K562 (cell line): ENCODE results near the gene LAPTM5. TPM values are rescaled to one million over a fixed set of nuclear protein-coding genes. Genes with fewer than 3 reads are reported as not detected.

Experiments
- ATAC-seq: fragments of 200-7000 bp; cut with Tn5 transposase; 3 replicates; pipeline ENCODE4 v1.9.1; 2020; ENCODE audit warnings: moderate library complexity
- BruUV-seq: library from RNA; stranded (reverse); fragments of 400-500 nt; replicated peaks from 2 replicates; lab custom pipeline; 2021; lab: Mats Ljungman, UMichigan
- CTCF ChIA-PET: fragments of 300-600 bp; formaldehyde crosslinking; extraction: SDS; loops from one replicate; lab custom pipeline; 2021; ENCODE audit warnings: low intra/inter-chr PET ratio; lab: Yijun Ruan, JAX
- POLR2A ChIA-PET: fragments of 300-600, 350-650 bp; sonication (Branson Sonifier 250); formaldehyde crosslinking; extraction: SDS; loops from one replicate; lab custom pipeline; 2021; ENCODE audit warnings: antibody characterized with exemption, inconsistent platforms; lab: Yijun Ruan, JAX
- DNase-seq, 4 experiments: peaks; one replicate each; pipeline versions ENCODE4 v3.0.0 to v3.0.0-alpha.2; 2011 to 2018; ENCODE audit warnings: low spot score in 3 of 4, mixed read lengths in 3 of 4; ENCODE audit errors: extremely low read depth in 1 of 4
- FAIRE-seq: peaks from 2 replicates; lab custom pipeline; 2011; peaks lifted over from hg19 to GRCh38; lab: Jason Lieb, UNC
- H2AFZ ChIP-seq: 2 replicates; pipeline ENCODE4 v1.6.0; 2011; ENCODE audit warnings: low read depth, low read length, control low read depth, inconsistent platforms
- H3K27ac ChIP-seq: fragments of 200-600 bp; 3 replicates; pipeline ENCODE4 v1.8.0; 2011; ENCODE audit warnings: low read depth, mild to moderate bottlenecking, control low read depth, inconsistent platforms, low read length, moderate library complexity, mixed read lengths; ENCODE audit errors: extremely low read depth
- H3K27me3 ChIP-seq, 2 experiments: fragments of 300-600 bp in 1 of 2; 2 replicates in 1 of 2; 3 replicates in 1 of 2; pipeline versions ENCODE4 v1.6.0 to v1.8.0; 2011; ENCODE audit warnings: inconsistent platforms in 2 of 2, low read length in 2 of 2, mild to moderate bottlenecking in 1 of 2, mixed read lengths in 1 of 2, moderate library complexity in 1 of 2; ENCODE audit not compliant: control insufficient read depth in 2 of 2, insufficient read depth in 2 of 2
- H3K36me3 ChIP-seq: fragments of 300-600 bp; 3 replicates; pipeline ENCODE4 v1.8.0; 2011; ENCODE audit warnings: mild to moderate bottlenecking, low read length, inconsistent platforms; ENCODE audit not compliant: control insufficient read depth, insufficient read depth
- H3K4me1 ChIP-seq, 2 experiments: fragments of 200-600 bp in 1 of 2; replicated peaks in 1 of 2; 2 replicates in 1 of 2; 3 replicates in 1 of 2; pipeline versions ENCODE4 v1.5.1 to v1.8.0; 2011; ENCODE audit warnings: inconsistent platforms in 2 of 2, low read length in 2 of 2, mild to moderate bottlenecking in 1 of 2, mixed read lengths in 1 of 2, moderate library complexity in 1 of 2; ENCODE audit not compliant: control insufficient read depth in 2 of 2, insufficient read depth in 2 of 2
- H3K4me2 ChIP-seq: 2 replicates; pipeline ENCODE4 v1.6.1; 2011; ENCODE audit warnings: low read length, control low read depth, inconsistent platforms, mixed read lengths; ENCODE audit not compliant: insufficient read depth
- H3K4me3 ChIP-seq: fragments of 200-600 bp; sonication (generic), shearing (Covaris generic); 2 replicates; pipeline ENCODE4 v1.5.1; 2016; ENCODE audit warnings: control low read depth, inconsistent platforms
- H3K79me2 ChIP-seq: fragments of 200-600 bp; 3 replicates; pipeline ENCODE4 v1.8.0; 2011; ENCODE audit warnings: low read length, inconsistent platforms; ENCODE audit not compliant: control insufficient read depth, insufficient read depth
- H3K9ac ChIP-seq, 2 experiments: 2 replicates each; pipeline versions ENCODE4 v1.6.0 to v1.6.1; 2011; ENCODE audit warnings: low read depth in 2 of 2, low read length in 2 of 2, control low read depth in 1 of 2, inconsistent platforms in 1 of 2, mild to moderate bottlenecking in 1 of 2, mixed read lengths in 1 of 2; ENCODE audit not compliant: insufficient read depth in 1 of 2
- H3K9me1 ChIP-seq: one replicate; pipeline ENCODE4 v1.6.0; 2011; ENCODE audit warnings: inconsistent platforms, mild to moderate bottlenecking, low read length, moderate library complexity; ENCODE audit not compliant: control insufficient read depth, insufficient read depth
- H3K9me3 ChIP-seq: replicated peaks from 2 replicates; pipeline ENCODE4 v1.5.1; 2011; ENCODE audit warnings: low read depth, low read length, inconsistent platforms; ENCODE audit not compliant: control insufficient read depth, insufficient read depth
- H4K20me1 ChIP-seq: replicated peaks from 2 replicates; pipeline ENCODE4 v1.6.1; 2011; ENCODE audit warnings: low read length, inconsistent platforms, mixed read lengths; ENCODE audit not compliant: control insufficient read depth, insufficient read depth
- BCL6 ChIP-seq: fragments of 250-450 bp; sonication (Bioruptor Pico); IDR thresholded peaks from 2 replicates; pipeline ENCODE4 v1.4.0; 2020
- CC2D1A ChIP-seq: fragments of 450-650 bp; IDR thresholded peaks from 2 replicates; pipeline ENCODE4 v1.6.1; 2017; ENCODE audit warnings: mild to moderate bottlenecking
- DACH1 ChIP-seq: fragments of 450-650 bp; IDR thresholded peaks from 2 replicates; pipeline ENCODE4 v1.6.1; 2018; ENCODE audit not compliant: partially characterized antibody
- DIDO1 ChIP-seq: fragments of 450-650 bp; IDR thresholded peaks from 2 replicates; pipeline ENCODE4 v1.6.1; 2016; ENCODE audit warnings: low read depth, missing biosample characterization, missing genetic modification characterization
- HMG20B ChIP-seq: fragments of 250-450 bp; sonication (Bioruptor Pico); IDR thresholded peaks from 2 replicates; pipeline ENCODE4 v1.5.0; 2021; ENCODE audit warnings: mild to moderate bottlenecking
- IRF2 ChIP-seq: sonication (generic); formaldehyde crosslinking; IDR thresholded peaks from 2 replicates; pipeline ENCODE4 v1.8.1; 2022; ENCODE audit warnings: mild to moderate bottlenecking, missing genetic modification reagents
- JUNB ChIP-seq: fragments of 450-650 bp; formaldehyde crosslinking; conservative IDR thresholded peaks from 2 replicates; pipeline ENCODE4 v1.4.0; 2020; ENCODE audit warnings: mild to moderate bottlenecking
- KAT2B ChIP-seq: IDR thresholded peaks from one replicate; pipeline ENCODE4 v1.6.1; 2012; ENCODE audit warnings: low read depth, mild to moderate bottlenecking, control low read depth, inconsistent platforms, low read length, moderate library complexity
- MAFF ChIP-seq: IDR thresholded peaks from 2 replicates; pipeline ENCODE4 v1.6.1; 2012; ENCODE audit warnings: low read length, improper control_type of control experiment
- MEIS2 ChIP-seq: fragments of 450-650 bp; IDR thresholded peaks from 2 replicates; pipeline ENCODE4 v1.6.1; 2014; ENCODE audit warnings: mild to moderate bottlenecking; ENCODE audit not compliant: partially characterized antibody
- POLR2A ChIP-seq: fragments of 450-650 bp; conservative IDR thresholded peaks from 2 replicates; pipeline ENCODE4 v1.6.1; 2016
- RAD51 ChIP-seq: fragments of 450-650 bp; IDR thresholded peaks from 2 replicates; pipeline ENCODE4 v1.7.1; 2016; ENCODE audit warnings: low read depth, mild to moderate bottlenecking, borderline replicate concordance
- RBFOX2 ChIP-seq: fragments of 200-400 bp; formaldehyde crosslinking; IDR thresholded peaks from 2 replicates; pipeline ENCODE4 v1.6.1; 2017; ENCODE audit warnings: low read depth, mild to moderate bottlenecking, low read length, moderate library complexity
- SMAD1 ChIP-seq: fragments of 150-350 bp; IDR thresholded peaks from 2 replicates; pipeline ENCODE4 v1.6.1; 2014; ENCODE audit warnings: low read length, low read depth; ENCODE audit not compliant: partially characterized antibody
- YY1 ChIP-seq, 3 experiments: IDR thresholded peaks; 2 replicates each; pipeline ENCODE4 v1.6.1; 2011; ENCODE audit warnings: low read length in 2 of 3, mild to moderate bottlenecking in 2 of 3, moderate library complexity in 2 of 3, borderline replicate concordance in 1 of 3, control low read depth in 1 of 3, low read depth in 1 of 3; ENCODE audit not compliant: insufficient read depth in 3 of 3, insufficient replicate concordance in 2 of 3, control insufficient read depth in 1 of 3, insufficient read length in 1 of 3; ENCODE audit errors: extremely low read depth in 1 of 3
- ZBTB7A ChIP-seq: IDR thresholded peaks from 2 replicates; pipeline ENCODE4 v1.6.1; 2011; ENCODE audit warnings: low read depth, mild to moderate bottlenecking, low read length, moderate library complexity, borderline replicate concordance; ENCODE audit not compliant: control insufficient read depth
- ZNF444 ChIP-seq: fragments of 250-450 bp; sonication (Bioruptor Pico); IDR thresholded peaks from 2 replicates; pipeline ENCODE4 v1.4.0; 2020; ENCODE audit warnings: mild to moderate bottlenecking, moderate library complexity
- ZNF830 ChIP-seq: fragments of 250-450 bp; sonication (Bioruptor Pico); IDR thresholded peaks from 2 replicates; pipeline ENCODE4 v1.5.0; 2021; ENCODE audit warnings: mild to moderate bottlenecking
- WGBS: fragments of 100-300 bp; shearing (Covaris generic); methylation state at CpG from one replicate; pipeline ENCODE4 v1.1.6; 2016; ENCODE audit warnings: low coverage, mixed read lengths; ENCODE audit not compliant: insufficient coverage; ENCODE audit errors: missing lambda C conversion rate; 5-methylcytosine and 5-hydroxymethylcytosine counted together
- in situ Hi-C: fragments of 300-500 bp; cut with MboI; formaldehyde crosslinking; loops from 4 replicates; pipeline ENCODE4 v1.15.0; 2018; ENCODE audit warnings: inconsistent platforms, mixed read lengths
- intact Hi-C: fragments of 100-400 bp; cut with micrococcal nuclease; formaldehyde crosslinking; loops from 2 replicates; pipeline ENCODE4 v1.14.2; 2022
- polyA plus RNA-seq, 8 experiments: library from polyadenylated mRNA; depleted of rRNA in 4 of 8; stranded (reverse) in 5 of 8; unstranded in 3 of 8; fragments of >200 nt; fragmentation: Nextera tagmentation in 2 of 8; fragmentation: Illumina TruSeq in 1 of 8; extraction: Ambion mirVana in 2 of 8; extraction: Trizol in 1 of 8; gene quantifications; 2 replicates each; pipeline versions ENCODE4 v1.2.1 to v1.2.3, GENCODE V29; 2011 to 2014; ENCODE audit warnings: inconsistent platforms in 1 of 8, missing spikeins in 1 of 8
- total RNA-seq, 7 experiments: library from RNA; depleted of rRNA in 6 of 7; stranded (reverse); fragments of >200 nt in 6 of 7; fragmentation: Illumina TruSeq in 2 of 7; extraction: Trizol in 2 of 7; gene quantifications; 2 replicates each; pipeline versions ENCODE4 v1.2.1 to v1.2.3, GENCODE V29; 2011 to 2021; ENCODE audit warnings: low replicate concordance in 1 of 7
- TF ChIP-seq, protein P1 (sequence below): fragments of 250-450 bp; sonication (Bioruptor Pico); IDR thresholded peaks from 2 replicates; pipeline ENCODE4 v1.5.0; 2020; ENCODE audit warnings: mild to moderate bottlenecking
- TF ChIP-seq, protein P2 (sequence below): fragments of 450-650 bp; formaldehyde crosslinking; IDR thresholded peaks from 2 replicates; pipeline ENCODE4 v1.4.0; 2022; ENCODE audit warnings: missing genetic modification characterization

LAPTM5 gene
- total and polyA plus RNA-seq, 9 of the 15 experiments (the other 6 are each of a cell fraction or from before 2014, with no cell fraction given): 2.4 to 47.3 (median 20.3) TPM

DNA sequence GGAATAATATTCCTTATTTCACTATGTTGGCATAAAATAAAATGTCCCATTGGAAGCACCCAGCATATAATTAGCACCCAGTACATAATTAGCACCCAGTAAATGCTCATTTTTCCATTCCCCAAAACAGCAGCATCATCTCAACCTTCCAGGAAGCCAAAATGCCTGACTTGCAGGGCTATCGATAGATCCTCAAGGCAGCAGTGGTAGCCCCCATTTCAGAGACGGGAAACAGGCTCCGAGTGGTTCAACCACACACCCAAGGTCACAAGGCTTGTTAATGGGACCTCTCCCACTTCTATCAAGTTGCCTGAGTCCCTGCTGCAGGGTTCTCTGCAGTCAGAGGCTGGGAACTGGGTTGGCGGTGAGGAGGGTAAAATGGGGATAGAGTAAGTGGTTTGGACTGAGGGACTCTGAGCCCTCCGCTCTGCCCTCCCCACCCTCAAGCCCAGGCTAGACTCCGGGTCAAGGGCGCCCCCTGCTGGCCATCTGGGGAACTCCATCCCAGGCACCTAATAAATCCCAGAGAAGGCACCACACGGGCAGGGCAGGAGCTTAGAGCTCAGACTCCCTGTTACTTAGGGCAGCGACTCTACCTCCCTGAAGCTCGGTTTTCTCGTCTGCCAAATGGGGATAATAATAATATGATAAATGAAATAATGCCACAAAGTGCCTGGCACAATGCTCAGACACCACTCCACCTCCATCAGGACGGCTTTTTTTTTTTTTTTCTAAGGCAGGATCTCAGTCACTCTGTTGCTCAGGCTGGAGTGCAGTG, 21.9 kb upstream of the LAPTM5 start:
- in situ Hi-C loops: loop anchor here (5.0 kb wide), 1 partner anchor 62 kb away; no protein-coding TSS in a partner anchor
- FAIRE-seq (peak; percentile 80), ATAC-seq (peak; percentile 76), DNase-seq (peak; percentile 89 to 97 (median 91))
- Histone ChIP-seq H3K9me1 (peaks cover 4% of the 10 kb centered on the region), H3K36me3 (no peaks in the 10 kb centered on the region), H3K27ac (peak overlapping the region; percentile 93), H3K9ac (peak overlapping the region; percentile 82 to 84; a peak in 3 of 4 replicates), H3K4me1 (peaks cover 64% of the 10 kb centered on the region in 2 experiments), H2AFZ (peak overlapping the region; percentile 75), H3K9me3 (no peaks in the 10 kb centered on the region), H3K4me3 (peak overlapping the region; percentile 19), H3K79me2 (peaks cover 8% of the 10 kb centered on the region; the same call in 2 of the 3 replicates), H3K4me2 (peak overlapping the region; percentile 90), H3K27me3 (no peaks in the 10 kb centered on the region), H4K20me1 (no peaks in the 10 kb centered on the region)
- CTCF ChIA-PET: interaction anchor here (0.6 to 8.4 kb wide), 7 partner anchors 16 to 969 kb away, joined by 3 to 187 read pairs (median 4); partner anchors contain the start of genes MATN1 and SDC3
- intact Hi-C loops: loop anchor here (1.0 to 10.0 kb wide), 7 partner anchors 19 to 1545 kb away; partner anchors contain the start of genes MECR and PTPRU
- WGBS: 9% methylated on average over 12 of the region's 12 CpGs
- no TSS peak for BruUV-seq
- POLR2A ChIA-PET: interaction anchor here (0.6 to 4.9 kb wide), 26 partner anchors 10 to 1122 kb away, joined by 3 to 117 read pairs (median 4); partner anchors contain the start of gene MATN1
- TF ChIP-seq MAFF (no peak; the same call in 1 of the 2 replicates), KAT2B (no peak), RBFOX2 (no peak), BCL6 (CRISPR knock-in tag) (peak; percentile 75; the same call in 1 of the 2 replicates), IRF2 (CRISPR knock-in tag) (no peak), CC2D1A (peak; percentile 95), ZNF830 (CRISPR knock-in tag) (no peak), JUNB (CRISPR knock-in tag) (no peak), POLR2A (no peak), SMAD1 (peak; percentile 62), HMG20B (CRISPR knock-in tag) (no peak), ZBTB7A (peak; percentile 82), MEIS2 (no peak), ZNF444 (CRISPR knock-in tag) (no peak; the same call in 1 of the 2 replicates), YY1 (IDR thresholded peaks at IDR 0.05; ENCODE audit: borderline replicate concordance in 1 of 3, control insufficient read depth in 1 of 3, extremely low read depth in 1 of 3, insufficient read depth in 3 of 3, insufficient read length in 1 of 3, insufficient replicate concordance in 2 of 3, low read depth in 1 of 3, low read length in 2 of 3) (peak in 1 of 3 experiments; percentile 55), DIDO1 (tag) (0 out of 2 replicates have a peak, but pooled peaks have one; percentile 25), RAD51 (no peak), DACH1 (no peak)
- TF ChIP-seq, protein P1, sequence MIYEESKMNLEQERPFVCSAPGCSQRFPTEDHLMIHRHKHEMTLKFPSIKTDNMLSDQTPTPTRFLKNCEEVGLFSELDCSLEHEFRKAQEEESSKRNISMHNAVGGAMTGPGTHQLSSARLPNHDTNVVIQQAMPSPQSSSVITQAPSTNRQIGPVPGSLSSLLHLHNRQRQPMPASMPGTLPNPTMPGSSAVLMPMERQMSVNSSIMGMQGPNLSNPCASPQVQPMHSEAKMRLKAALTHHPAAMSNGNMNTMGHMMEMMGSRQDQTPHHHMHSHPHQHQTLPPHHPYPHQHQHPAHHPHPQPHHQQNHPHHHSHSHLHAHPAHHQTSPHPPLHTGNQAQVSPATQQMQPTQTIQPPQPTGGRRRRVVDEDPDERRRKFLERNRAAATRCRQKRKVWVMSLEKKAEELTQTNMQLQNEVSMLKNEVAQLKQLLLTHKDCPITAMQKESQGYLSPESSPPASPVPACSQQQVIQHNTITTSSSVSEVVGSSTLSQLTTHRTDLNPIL (CRISPR knock-in tag): no peak
- TF ChIP-seq, protein P2, sequence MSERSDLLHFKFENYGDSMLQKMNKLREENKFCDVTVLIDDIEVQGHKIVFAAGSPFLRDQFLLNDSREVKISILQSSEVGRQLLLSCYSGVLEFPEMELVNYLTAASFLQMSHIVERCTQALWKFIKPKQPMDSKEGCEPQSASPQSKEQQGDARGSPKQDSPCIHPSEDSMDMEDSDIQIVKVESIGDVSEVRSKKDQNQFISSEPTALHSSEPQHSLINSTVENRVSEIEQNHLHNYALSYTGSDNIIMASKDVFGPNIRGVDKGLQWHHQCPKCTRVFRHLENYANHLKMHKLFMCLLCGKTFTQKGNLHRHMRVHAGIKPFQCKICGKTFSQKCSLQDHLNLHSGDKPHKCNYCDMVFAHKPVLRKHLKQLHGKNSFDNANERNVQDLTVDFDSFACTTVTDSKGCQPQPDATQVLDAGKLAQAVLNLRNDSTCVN (CRISPR knock-in tag): no peak
